ENCODE data around the gene MORC4. TPM values are rescaled to one million over a fixed set of nuclear protein-coding genes. Genes with fewer than 3 reads are reported as not detected.
"Not testable (repeated sequence)": the region's sequence is repeated elsewhere in the genome, so short reads cannot be mapped to it uniquely, and the experiment has no call there.

MORC4 gene
- total RNA-seq: 19.7 TPM

- peak; percentile 87 for DNase-seq (ENCODE audit: low spot score)
Measured at GRCh38 chrX:107000013-107000515, at the start of gene MORC4. Gene MORC4, minus strand, starts transcription at chrX:107000212. Its CDS starts 243 bp downstream, at chrX:106999969.

DNA sequence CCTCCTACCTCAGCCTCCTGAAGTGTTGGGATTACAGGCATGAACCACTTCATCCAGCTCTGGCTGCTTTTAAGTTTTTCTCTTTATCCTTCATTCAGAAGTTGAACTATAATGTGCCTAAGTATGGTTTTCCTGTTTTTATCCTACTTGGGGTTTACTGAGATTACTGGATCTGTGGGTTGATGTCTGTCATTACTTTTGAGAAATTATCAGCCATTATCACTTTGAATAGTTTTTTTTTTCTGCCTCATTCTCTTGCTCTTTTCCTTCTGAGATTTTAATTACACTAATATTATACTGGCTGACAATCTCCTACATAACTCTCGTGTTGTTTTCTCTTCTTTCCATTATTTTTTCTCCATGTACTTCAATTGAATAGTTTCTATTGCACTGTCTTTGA lies 47.6 kb upstream of the MORC4 start:
- DNase-seq (ENCODE audit: low spot score): no peak

DNA sequence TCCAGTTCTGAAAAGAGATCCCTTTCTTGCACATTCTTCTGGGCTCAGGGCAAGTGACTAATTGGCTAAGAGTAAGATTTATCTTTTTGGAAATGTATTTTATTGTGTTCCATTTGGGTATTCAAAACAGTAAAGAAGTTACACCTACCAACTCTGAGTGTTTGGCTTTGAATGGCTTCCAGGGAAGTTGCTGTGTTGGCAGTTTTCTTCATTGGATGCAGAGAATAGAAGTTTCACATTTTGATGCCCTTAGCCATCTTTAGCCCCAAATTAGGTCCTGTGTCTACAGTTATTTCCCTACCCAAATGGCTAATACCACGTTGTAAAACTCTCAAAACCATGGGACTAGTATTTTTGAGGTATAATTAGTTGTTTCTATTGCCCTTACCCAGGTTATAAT lies 29.7 kb upstream of the MORC4 start:
- DNase-seq (ENCODE audit: low spot score): no peak

- DNase-seq (ENCODE audit: low spot score): no peak
Measured at GRCh38 chrX:107025545-107025944, 25.5 kb upstream of the MORC4 start.

DNA sequence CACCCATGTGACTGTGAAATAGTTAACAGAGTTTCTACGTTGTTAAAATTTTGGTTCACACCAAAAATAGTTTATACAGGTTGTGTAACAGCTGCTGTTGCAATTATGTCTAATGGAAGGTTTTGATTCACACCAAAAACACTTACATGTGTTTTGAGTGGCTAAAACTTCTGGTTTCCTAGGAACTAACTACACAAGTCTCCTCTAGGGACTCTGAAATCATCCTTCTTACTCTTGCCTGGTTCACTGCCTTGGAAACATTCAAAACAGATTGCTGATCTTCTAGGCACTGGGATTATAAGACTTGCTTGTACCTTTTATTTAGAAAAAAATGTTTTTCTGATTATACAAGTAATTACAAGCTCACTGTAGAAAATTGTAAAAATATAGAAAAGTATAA lies 14.9 kb upstream of the MORC4 start:
- DNase-seq (ENCODE audit: low spot score): no peak

- no peak for DNase-seq (ENCODE audit: low spot score)
Measured at GRCh38 chrX:107008034-107008433, 8.0 kb upstream of the MORC4 start.

DNA sequence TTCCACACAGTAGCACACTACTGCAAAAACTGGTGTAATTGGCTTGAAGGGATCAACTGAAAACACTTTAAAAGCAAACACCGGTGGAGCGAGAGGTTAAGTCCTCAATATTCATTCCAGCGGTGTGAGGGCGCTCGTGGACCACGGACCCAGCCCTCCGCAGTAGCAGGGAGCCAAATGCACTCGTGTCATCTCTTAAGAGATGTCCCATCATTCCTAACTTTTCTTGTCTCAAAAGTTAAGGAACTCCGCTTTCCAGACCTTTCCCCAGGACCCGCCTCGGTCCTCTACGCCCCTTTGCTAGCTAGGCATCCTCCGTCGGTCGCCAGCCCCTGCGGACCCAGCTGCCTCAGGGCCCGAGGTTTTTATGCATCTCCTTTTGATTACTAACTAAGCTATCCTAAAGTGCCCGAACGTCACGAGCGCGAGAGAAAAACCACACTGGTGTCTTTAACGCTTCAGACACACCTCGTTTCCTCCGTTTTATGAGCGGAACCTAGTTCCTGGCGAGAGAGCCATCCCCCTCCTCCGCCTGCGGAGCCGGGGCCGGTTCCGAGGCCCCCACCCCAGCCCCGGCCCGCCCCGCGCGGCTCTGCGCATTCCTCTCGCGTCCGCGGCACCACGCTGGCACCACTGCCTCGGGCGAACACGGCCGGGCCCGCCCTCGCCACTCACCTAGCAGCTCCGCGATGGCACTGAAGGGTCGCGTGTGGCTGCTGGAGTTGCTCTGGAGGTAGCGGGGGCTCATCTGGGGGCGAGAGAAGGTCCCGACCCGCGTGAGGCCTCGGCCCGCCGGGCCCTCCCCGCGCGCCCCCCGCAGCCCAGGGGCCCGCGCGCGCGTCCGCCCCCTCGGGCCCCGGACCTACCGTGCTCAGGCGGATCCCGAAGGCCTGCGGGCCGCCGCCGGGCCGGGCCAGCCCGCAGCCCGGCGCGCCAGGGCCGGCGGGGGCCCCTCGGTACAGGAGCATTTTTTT lies 723 bp downstream of the MORC4 start:
- DNase-seq (ENCODE audit: low spot score): peak; percentile 49

DNA sequence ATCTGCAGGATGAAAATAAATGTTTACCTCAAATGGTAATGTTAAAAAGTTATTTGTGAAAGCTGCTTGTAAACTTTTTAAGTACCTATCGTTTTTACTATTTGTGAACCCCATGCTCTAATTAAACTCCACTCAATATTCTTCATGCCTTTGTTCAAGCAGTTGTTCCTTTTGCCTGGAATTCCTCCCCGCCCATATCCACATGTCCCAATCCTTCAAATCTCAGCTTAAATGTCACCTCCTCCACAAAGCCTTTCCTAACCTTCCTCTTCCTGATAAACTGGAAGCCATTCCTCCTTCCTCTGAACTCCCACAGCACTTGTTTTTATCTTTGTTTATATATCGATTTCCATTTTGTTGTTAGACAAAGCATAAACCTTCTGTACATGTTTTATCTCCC lies 2.4 kb downstream of the MORC4 start:
- no peak for DNase-seq (ENCODE audit: low spot score)

DNA sequence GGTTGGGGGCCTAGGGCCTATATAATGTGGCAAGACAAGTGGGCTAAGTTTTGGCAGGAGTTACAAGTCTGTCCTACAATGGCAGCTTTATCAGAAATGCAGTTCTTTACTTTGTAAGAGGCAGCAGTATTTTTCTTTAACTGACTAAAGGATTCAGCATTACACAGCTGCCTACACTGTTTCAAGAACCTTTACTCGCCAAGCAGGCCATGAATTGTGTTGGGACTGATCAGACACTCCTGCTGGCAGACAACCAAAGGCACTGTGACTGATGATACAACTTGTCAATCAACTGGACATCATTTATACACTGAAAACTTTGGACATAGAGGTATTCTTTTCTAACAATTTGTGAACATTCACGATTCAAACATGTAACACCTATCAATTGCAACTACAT lies 4.3 kb downstream of the MORC4 start:
- DNase-seq (ENCODE audit: low spot score): no peak

DNA sequence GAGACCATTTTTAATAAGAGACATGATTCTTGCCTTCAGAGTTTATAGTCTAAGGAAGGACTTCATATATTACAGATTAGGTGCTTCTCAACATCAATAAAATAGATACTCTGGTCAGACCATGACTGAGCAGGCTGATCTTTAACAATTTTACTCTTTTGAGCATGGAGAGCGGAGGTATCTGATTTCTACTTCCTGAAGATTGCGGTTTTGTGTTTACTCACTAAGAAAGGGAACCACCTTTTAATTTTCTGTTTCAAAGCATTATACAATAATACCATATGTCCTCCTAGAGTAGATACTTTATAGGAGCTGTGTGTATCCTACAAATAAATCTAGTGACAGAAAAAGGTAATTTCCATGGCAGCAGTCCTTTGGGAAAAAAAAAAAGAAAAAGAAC lies 12.5 kb downstream of the MORC4 start:
- DNase-seq (ENCODE audit: low spot score): no peak

DNA sequence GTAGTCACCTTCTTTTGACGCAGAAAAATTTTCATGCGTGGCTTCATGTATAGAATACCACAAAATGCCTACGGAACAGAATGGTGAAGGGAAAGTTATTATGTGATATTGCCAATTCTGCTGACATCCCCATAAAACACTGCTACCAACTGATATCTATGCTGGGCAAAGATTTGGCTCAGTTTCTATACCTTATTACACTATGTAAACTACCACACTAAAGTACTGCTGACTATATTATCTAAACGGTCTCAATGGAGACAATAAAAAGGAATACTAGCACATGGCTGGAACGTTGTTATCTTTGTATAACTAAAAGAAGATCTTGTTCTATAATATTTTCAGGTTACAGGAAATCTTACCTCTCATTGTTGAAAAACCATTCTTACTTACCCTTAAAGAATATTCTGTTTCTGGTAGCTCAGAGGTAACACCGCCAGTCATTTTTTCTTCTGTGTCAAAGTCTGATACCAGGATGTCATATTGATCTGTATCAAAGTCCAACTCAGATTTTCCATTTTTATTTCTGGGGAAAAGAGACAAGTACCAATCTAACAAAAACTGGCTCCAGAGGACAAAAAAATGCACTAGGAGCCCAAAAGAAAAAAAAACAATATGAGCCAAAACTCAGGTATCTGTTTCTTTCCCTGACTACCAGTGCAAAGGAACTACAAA lies 18.9 kb downstream of the MORC4 start:
- DNase-seq (ENCODE audit: low spot score): no peak

DNA sequence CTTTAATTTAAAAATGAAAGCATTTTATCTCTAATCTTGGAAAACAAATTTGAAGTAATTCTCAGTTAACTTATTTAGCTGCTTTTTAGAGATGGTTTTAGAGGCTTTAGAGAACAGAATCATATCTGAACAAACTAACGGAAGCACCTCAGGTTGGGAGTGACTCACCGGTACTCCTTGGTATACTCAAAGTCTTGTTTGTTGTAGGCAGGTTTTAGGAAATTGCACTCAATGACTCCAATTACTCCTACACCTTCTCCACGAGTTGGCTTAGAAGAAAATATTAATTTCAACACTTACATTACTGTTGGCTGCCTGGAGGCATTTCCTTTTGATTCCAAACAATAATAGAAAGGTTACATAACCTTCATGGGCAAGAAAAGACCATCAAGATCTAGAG lies 23.6 kb downstream of the MORC4 start:
- DNase-seq (ENCODE audit: low spot score): no peak

DNA sequence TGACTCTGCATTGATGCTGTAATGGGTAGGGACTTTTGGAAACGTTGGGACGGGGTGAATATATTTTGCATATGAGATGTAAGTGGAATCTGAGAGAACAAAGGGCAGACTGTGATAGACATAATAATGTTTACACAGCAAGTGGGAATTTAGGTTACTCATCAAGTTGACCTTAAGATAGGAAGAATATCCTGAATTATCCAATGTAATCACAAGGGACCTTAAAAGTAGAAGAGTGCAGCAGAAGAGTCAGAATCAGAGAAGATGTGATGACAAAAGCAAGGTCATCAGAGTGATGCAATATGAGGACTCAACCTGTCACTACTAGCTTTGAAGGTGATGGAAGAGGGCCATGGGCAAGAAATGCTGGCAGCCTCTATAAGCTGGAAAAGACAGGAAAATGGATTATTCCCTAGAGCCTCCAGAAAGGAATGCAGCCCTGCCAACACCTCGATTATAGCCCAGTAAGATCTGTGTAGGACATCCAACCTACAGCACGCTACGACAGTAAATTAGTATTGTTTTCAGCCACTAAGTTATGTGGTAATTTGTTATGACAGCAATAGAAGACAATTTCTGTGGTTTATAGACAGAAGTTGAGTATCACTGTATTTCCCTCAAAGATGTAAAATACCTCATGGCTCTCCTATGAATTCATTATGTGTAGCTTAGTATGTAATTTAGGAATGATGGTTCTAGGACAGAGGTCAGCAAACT lies 26.4 kb downstream of the MORC4 start:
- no peak for DNase-seq (ENCODE audit: low spot score)

GRCh38 chrX:106972896-106973295 lies 27.1 kb downstream of the MORC4 start:
- DNase-seq (ENCODE audit: low spot score): no peak

- DNase-seq (ENCODE audit: low spot score): not testable (repeated sequence)
Measured at GRCh38 chrX:106966547-106966946, 33.5 kb downstream of the MORC4 start.

- DNase-seq (ENCODE audit: low spot score): no peak
Measured at GRCh38 chrX:106964290-106964689, 35.7 kb downstream of the MORC4 start.

GRCh38 chrX:106963111-106963510 lies 36.9 kb downstream of the MORC4 start:
- DNase-seq (ENCODE audit: low spot score): no peak

- no peak for DNase-seq (ENCODE audit: low spot score)
Measured at GRCh38 chrX:106959901-106960300, 40.1 kb downstream of the MORC4 start.

GRCh38 chrX:106957856-106958255 lies 42.2 kb downstream of the MORC4 start:
- no peak for DNase-seq (ENCODE audit: low spot score)

- no peak for DNase-seq (ENCODE audit: low spot score)
Measured at GRCh38 chrX:106955004-106955772, 44.8 kb downstream of the MORC4 start.

- no peak for DNase-seq (ENCODE audit: low spot score)
Measured at GRCh38 chrX:106954041-106954440, 46.0 kb downstream of the MORC4 start.

Data from ureter (tissue), 1 donor.